SK-N-SH treated with all-trans-retinoic acid at 6 μM for 48 hours (cell line): Measurements from ENCODE around the gene TOR2A.

Experiments
- ARNTL ChIP-seq: fragments of 450-650 bp; formaldehyde crosslinking; IDR thresholded peaks from 2 replicates; pipeline ENCODE4 v1.5.0; 2020; ENCODE audit warnings: low read depth, mild to moderate bottlenecking, moderate library complexity, borderline replicate concordance
- CREB5 ChIP-seq: fragments of 250-450 bp; sonication (Bioruptor Pico); IDR thresholded peaks from 2 replicates; pipeline ENCODE4 v1.5.1; 2020; ENCODE audit warnings: low read depth, mild to moderate bottlenecking, moderate library complexity
- ESRRG ChIP-seq: fragments of 250-450 bp; sonication (Bioruptor Pico); IDR thresholded peaks from 2 replicates; pipeline ENCODE4 v1.6.1; 2021; ENCODE audit warnings: mild to moderate bottlenecking
- PATZ1 ChIP-seq: fragments of 250-450 bp; sonication (Bioruptor Pico); IDR thresholded peaks from 2 replicates; pipeline ENCODE4 v1.8.0; 2020; ENCODE audit warnings: mild to moderate bottlenecking, moderate library complexity, borderline replicate concordance
- POU6F1 ChIP-seq: fragments of 250-450 bp; sonication (Bioruptor Pico); IDR thresholded peaks from 2 replicates; pipeline ENCODE4 v1.8.0; 2021; ENCODE audit warnings: low read depth, mild to moderate bottlenecking, moderate library complexity, borderline replicate concordance
- SNAI2 ChIP-seq: fragments of 250-450 bp; sonication (Bioruptor Pico); IDR thresholded peaks from 2 replicates; pipeline ENCODE4 v1.5.0; 2020; ENCODE audit warnings: mild to moderate bottlenecking, moderate library complexity
- TOX ChIP-seq: fragments of 250-450 bp; sonication (Bioruptor Pico); IDR thresholded peaks from 2 replicates; pipeline ENCODE4 v1.8.0; 2021; ENCODE audit warnings: mild to moderate bottlenecking, moderate library complexity, borderline replicate concordance
- TSHZ2 ChIP-seq: fragments of 250-450 bp; sonication (Bioruptor Pico); IDR thresholded peaks from 2 replicates; pipeline ENCODE4 v1.5.0; 2020; ENCODE audit warnings: mild to moderate bottlenecking, moderate library complexity
- ZC3H10 ChIP-seq: fragments of 250-450 bp; sonication (Bioruptor Pico); IDR thresholded peaks from 2 replicates; pipeline ENCODE4 v1.5.1; 2021; ENCODE audit warnings: mild to moderate bottlenecking, moderate library complexity
- ZFP3 ChIP-seq: fragments of 250-450 bp; sonication (Bioruptor Pico); IDR thresholded peaks from 2 replicates; pipeline ENCODE4 v1.5.0; 2020; ENCODE audit warnings: mild to moderate bottlenecking, moderate library complexity
- ZFP30 ChIP-seq: fragments of 450-650 bp; formaldehyde crosslinking; IDR thresholded peaks from 2 replicates; pipeline ENCODE4 v1.5.0; 2022; ENCODE audit warnings: mild to moderate bottlenecking, moderate library complexity

- TF ChIP-seq PATZ1 (CRISPR knock-in tag) (no peak), ZC3H10 (CRISPR knock-in tag) (no peak), TSHZ2 (CRISPR knock-in tag) (no peak), ESRRG (CRISPR knock-in tag) (no peak), ARNTL (CRISPR knock-in tag) (no peak), ZFP30 (CRISPR knock-in tag) (no peak), CREB5 (no peak), POU6F1 (CRISPR knock-in tag) (no peak), ZFP3 (CRISPR knock-in tag) (no peak), TOX (no peak), SNAI2 (CRISPR knock-in tag) (no peak; the same call in 1 of the 2 replicates)
These were observed 36.0 kb downstream of the TOR2A start for GRCh38 chr9:127698985-127699670.
